ENCODE measurements around the gene VAC14.
"Not testable (repeated sequence)": the region's sequence is repeated elsewhere in the genome, so short reads cannot be mapped to it uniquely, and the experiment has no call there.

Gene VAC14

GRCh38 chr16:70758786-70759185, 42.2 kb downstream of the VAC14 start:
- no peak for DNase-seq

- no peak for DNase-seq
These were observed 43.8 kb downstream of the VAC14 start for GRCh38 chr16:70757183-70757582.

- no peak for DNase-seq
These were observed 44.9 kb downstream of the VAC14 start for GRCh38 chr16:70756071-70756470.

- DNase-seq, result no peak
These were observed 45.9 kb downstream of the VAC14 start for GRCh38 chr16:70754851-70755600.

GRCh38 chr16:70754371-70754770, 46.6 kb downstream of the VAC14 start:
- no peak for DNase-seq

- DNase-seq, result no peak
These were observed 47.1 kb downstream of the VAC14 start for GRCh38 chr16:70753694-70754325.

- DNase-seq, result no peak
These were observed 47.7 kb downstream of the VAC14 start for GRCh38 chr16:70753228-70753627.

GRCh38 chr16:70752426-70752825, 48.5 kb downstream of the VAC14 start:
- no peak for DNase-seq

- no peak for DNase-seq
These were observed 49.4 kb downstream of the VAC14 start for GRCh38 chr16:70751593-70751992.

GRCh38 chr16:70750893-70751467, 50.0 kb downstream of the VAC14 start:
- no peak for DNase-seq

GRCh38 chr16:70749681-70750601, 51.0 kb downstream of the VAC14 start:
- no peak for DNase-seq

GRCh38 chr16:70749006-70749678, 51.8 kb downstream of the VAC14 start:
- no peak for DNase-seq

GRCh38 chr16:70747703-70748631, 53.0 kb downstream of the VAC14 start:
- no peak for DNase-seq

GRCh38 chr16:70746708-70747424, 54.1 kb downstream of the VAC14 start:
- no peak for DNase-seq

GRCh38 chr16:70746040-70746707, 54.8 kb downstream of the VAC14 start:
- no peak for DNase-seq

GRCh38 chr16:70745536-70746025, 55.4 kb downstream of the VAC14 start:
- no peak for DNase-seq

- no peak for DNase-seq
These were observed 56.6 kb downstream of the VAC14 start for GRCh38 chr16:70744366-70744765.

GRCh38 chr16:70743791-70744190, 57.2 kb downstream of the VAC14 start:
- no peak for DNase-seq

GRCh38 chr16:70742967-70743366, 58.0 kb downstream of the VAC14 start:
- DNase-seq, result not testable (repeated sequence)

GRCh38 chr16:70741783-70742125, 59.2 kb downstream of the VAC14 start:
- DNase-seq, result no peak

Data from NCI-H345 (cell line).